22Rv1 (cell line): ENCODE results near the gene TXLNB.

Experiments used
- ZFX ChIP-seq: fragments of 450-650 bp; IDR thresholded peaks from 2 replicates; pipeline ENCODE4 v1.6.1; 2017; ENCODE audit warnings: antibody characterized with exemption, borderline replicate concordance
- TF ChIP-seq, protein P1 (sequence below): fragments of 450-650 bp; IDR thresholded peaks from 2 replicates; pipeline ENCODE4 v1.5.1; 2017; ENCODE audit warnings: mild to moderate bottlenecking

GRCh38 chr6:139334806-139335446 is 43.1 kb upstream of the TXLNB start:
- TF ChIP-seq, protein P1, sequence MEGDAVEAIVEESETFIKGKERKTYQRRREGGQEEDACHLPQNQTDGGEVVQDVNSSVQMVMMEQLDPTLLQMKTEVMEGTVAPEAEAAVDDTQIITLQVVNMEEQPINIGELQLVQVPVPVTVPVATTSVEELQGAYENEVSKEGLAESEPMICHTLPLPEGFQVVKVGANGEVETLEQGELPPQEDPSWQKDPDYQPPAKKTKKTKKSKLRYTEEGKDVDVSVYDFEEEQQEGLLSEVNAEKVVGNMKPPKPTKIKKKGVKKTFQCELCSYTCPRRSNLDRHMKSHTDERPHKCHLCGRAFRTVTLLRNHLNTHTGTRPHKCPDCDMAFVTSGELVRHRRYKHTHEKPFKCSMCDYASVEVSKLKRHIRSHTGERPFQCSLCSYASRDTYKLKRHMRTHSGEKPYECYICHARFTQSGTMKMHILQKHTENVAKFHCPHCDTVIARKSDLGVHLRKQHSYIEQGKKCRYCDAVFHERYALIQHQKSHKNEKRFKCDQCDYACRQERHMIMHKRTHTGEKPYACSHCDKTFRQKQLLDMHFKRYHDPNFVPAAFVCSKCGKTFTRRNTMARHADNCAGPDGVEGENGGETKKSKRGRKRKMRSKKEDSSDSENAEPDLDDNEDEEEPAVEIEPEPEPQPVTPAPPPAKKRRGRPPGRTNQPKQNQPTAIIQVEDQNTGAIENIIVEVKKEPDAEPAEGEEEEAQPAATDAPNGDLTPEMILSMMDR: no peak
- TF ChIP-seq ZFX: no peak
